ENCODE results near the gene GAREM1. TPM values are rescaled to one million over a fixed set of nuclear protein-coding genes. Genes with fewer than 3 reads are reported as not detected.
A peak's percentile ranks its signal among the peaks of the same experiment; 100 is the strongest.

The GAREM1 gene
- total RNA-seq, 1 experiment from 2014 or later, result 11.1 TPM

- H3K9ac ChIP-seq (ENCODE audit: low read length), result no peak overlapping the region
- H3K9me3 ChIP-seq (ENCODE audit: control insufficient read depth in 1 of 2, insufficient read depth in 1 of 2, low read depth in 1 of 2, low read length in 2 of 2), result no peaks in the 10 kb centered on the region
- no peaks in the 10 kb centered on the region for H3K4me1 ChIP-seq (ENCODE audit: control insufficient read depth in 1 of 2, insufficient read depth in 2 of 2, low read length in 2 of 2)
- ATAC-seq (no peak), DNase-seq (ENCODE audit: low read depth, low spot score) (no peak)
- H4K20me1 ChIP-seq (ENCODE audit: insufficient read depth), result no peaks in the 10 kb centered on the region
- no peak overlapping the region for H2AFZ ChIP-seq (ENCODE audit: low read depth, low read length, poor library complexity, severe bottlenecking)
- no peak for TF ChIP-seq YY1 (IDR thresholded peaks at IDR 0.05; ENCODE audit: extremely low read depth, insufficient replicate concordance, low read depth, low read length)
- intact Hi-C loops (cut with micrococcal nuclease), result no loop called here
- BruUV-seq (replicated peaks), result no TSS peak
- ChIA-PET RAD21 (ENCODE audit: low non-redundant PET in 1 of 2, low total read pairs in 2 of 2, uncharacterized antibody in 2 of 2, unreplicated experiment in 2 of 2) (interaction anchor here in 1 of 2 experiments (1.1 kb wide), 1 partner anchor 151 kb away, joined by 3 read pairs; no protein-coding TSS in a partner anchor), POLR2A (no interaction called here), CTCF (interaction anchor here (1.2 to 1.7 kb wide), 3 partner anchors 13 to 28 kb away, joined by 8 to 10 read pairs (median 9); no protein-coding TSS in a partner anchor)
- no peaks in the 10 kb centered on the region for H3K9me2 ChIP-seq (ENCODE audit: insufficient read depth)
- 0 out of 2 replicates have a peak, but pooled peaks cover 4% of the 10 kb centered on the region for H3K79me2 ChIP-seq (ENCODE audit: insufficient read depth, low read length)
- H3K4me3 ChIP-seq (replicated peaks in 1 of 2; ENCODE audit: low read depth in 1 of 2, low read length in 2 of 2), result no peak overlapping the region
- H3K27me3 ChIP-seq (ENCODE audit: insufficient read depth, low read length), result no peaks in the 10 kb centered on the region
- no peak overlapping the region for H3K27ac ChIP-seq (ENCODE audit: low read depth, low read length)
- no peaks in the 10 kb centered on the region for H3K36me3 ChIP-seq (ENCODE audit: control insufficient read depth in 1 of 2, insufficient read depth in 2 of 2, low read length in 2 of 2)
- H3K4me2 ChIP-seq (ENCODE audit: low read length), result no peak overlapping the region
Observed at GRCh38 chr18:32440518-32440917, 30.2 kb downstream of the GAREM1 start.

DNA sequence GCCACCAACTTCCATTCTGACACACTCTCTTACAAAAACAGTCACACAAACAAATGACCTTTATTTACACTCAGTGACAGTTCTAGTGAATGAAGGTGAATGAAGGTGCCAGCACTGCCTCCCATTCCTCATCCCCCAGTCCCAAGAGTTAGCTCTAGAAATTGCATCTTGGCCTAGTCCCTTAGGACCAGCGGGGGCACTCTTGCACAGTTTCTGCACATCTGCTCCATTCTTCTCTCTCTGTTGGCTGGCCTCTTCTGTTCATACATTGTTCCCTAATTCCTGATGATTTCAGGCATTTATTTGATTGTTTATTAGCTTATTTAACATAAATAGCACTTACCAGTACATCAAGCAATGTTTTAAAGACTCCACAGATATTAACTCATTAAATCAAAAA, 30.9 kb downstream of the GAREM1 start:
- Histone ChIP-seq H3K27ac (ENCODE audit: low read depth, low read length) (no peak overlapping the region), H3K36me3 (ENCODE audit: control insufficient read depth in 1 of 2, insufficient read depth in 2 of 2, low read length in 2 of 2) (no peaks in the 10 kb centered on the region), H3K4me3 (replicated peaks in 1 of 2; ENCODE audit: low read depth in 1 of 2, low read length in 2 of 2) (no peak overlapping the region), H4K20me1 (ENCODE audit: insufficient read depth) (no peaks in the 10 kb centered on the region), H2AFZ (ENCODE audit: low read depth, low read length, poor library complexity, severe bottlenecking) (no peak overlapping the region), H3K4me2 (ENCODE audit: low read length) (no peak overlapping the region), H3K9me2 (ENCODE audit: insufficient read depth) (no peaks in the 10 kb centered on the region; the same call in 1 of the 2 replicates), H3K79me2 (ENCODE audit: insufficient read depth, low read length) (0 out of 2 replicates have a peak, but pooled peaks cover 4% of the 10 kb centered on the region), H3K9me3 (ENCODE audit: control insufficient read depth in 1 of 2, insufficient read depth in 1 of 2, low read depth in 1 of 2, low read length in 2 of 2) (no peaks in the 10 kb centered on the region), H3K27me3 (ENCODE audit: insufficient read depth, low read length) (no peaks in the 10 kb centered on the region), H3K9ac (ENCODE audit: low read length) (no peak overlapping the region), H3K4me1 (ENCODE audit: control insufficient read depth in 1 of 2, insufficient read depth in 2 of 2, low read length in 2 of 2) (no peaks in the 10 kb centered on the region)
- ChIA-PET RAD21 (ENCODE audit: low non-redundant PET in 1 of 2, low total read pairs in 2 of 2, uncharacterized antibody in 2 of 2, unreplicated experiment in 2 of 2) (interaction anchor here in 1 of 2 experiments (1.1 kb wide), 1 partner anchor 150 kb away, joined by 3 read pairs; no protein-coding TSS in a partner anchor), POLR2A (no interaction called here), CTCF (interaction anchor here (0.6 to 1.7 kb wide), 8 partner anchors 13 to 150 kb away, joined by 3 to 10 read pairs (median 5); partner anchors contain the start of gene GAREM1)
- TF ChIP-seq, protein P1, sequence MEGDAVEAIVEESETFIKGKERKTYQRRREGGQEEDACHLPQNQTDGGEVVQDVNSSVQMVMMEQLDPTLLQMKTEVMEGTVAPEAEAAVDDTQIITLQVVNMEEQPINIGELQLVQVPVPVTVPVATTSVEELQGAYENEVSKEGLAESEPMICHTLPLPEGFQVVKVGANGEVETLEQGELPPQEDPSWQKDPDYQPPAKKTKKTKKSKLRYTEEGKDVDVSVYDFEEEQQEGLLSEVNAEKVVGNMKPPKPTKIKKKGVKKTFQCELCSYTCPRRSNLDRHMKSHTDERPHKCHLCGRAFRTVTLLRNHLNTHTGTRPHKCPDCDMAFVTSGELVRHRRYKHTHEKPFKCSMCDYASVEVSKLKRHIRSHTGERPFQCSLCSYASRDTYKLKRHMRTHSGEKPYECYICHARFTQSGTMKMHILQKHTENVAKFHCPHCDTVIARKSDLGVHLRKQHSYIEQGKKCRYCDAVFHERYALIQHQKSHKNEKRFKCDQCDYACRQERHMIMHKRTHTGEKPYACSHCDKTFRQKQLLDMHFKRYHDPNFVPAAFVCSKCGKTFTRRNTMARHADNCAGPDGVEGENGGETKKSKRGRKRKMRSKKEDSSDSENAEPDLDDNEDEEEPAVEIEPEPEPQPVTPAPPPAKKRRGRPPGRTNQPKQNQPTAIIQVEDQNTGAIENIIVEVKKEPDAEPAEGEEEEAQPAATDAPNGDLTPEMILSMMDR (IDR thresholded peaks at IDR 0.05 in 2 of 3, conservative IDR thresholded peaks at IDR 0.05 in 1 of 3; ENCODE audit: borderline replicate concordance in 1 of 3, insufficient read depth in 1 of 3, low read depth in 2 of 3, low read length in 2 of 3), result peak; percentile 13 to 68 (median 63); a peak in 4 of 6 replicates
- TF ChIP-seq SP1 (IDR thresholded peaks at IDR 0.05; ENCODE audit: low read depth), result no peak
- BruUV-seq (replicated peaks), result no TSS peak
- ATAC-seq (peak; percentile 91), DNase-seq (ENCODE audit: low read depth, low spot score) (peak; percentile 15)
- intact Hi-C loops (cut with micrococcal nuclease), result no loop called here

Measured in HCT116 (cell line).